ENCODE results near the gene CHN2. TPM values are rescaled to one million over a fixed set of nuclear protein-coding genes. Genes with fewer than 3 reads are reported as not detected.

The CHN2 gene
- total and polyA plus RNA-seq, 2 donors (not counting 1 experiment from before 2014, with no cell fraction given): 0.86 to 1.4 TPM

GRCh38 chr7:29355388-29355787 is 160.8 kb downstream of the CHN2 start:
- no peak for ATAC-seq (ENCODE audit: low read depth)
- Histone ChIP-seq H3K9ac (ENCODE audit: low read length) (no peak overlapping the region), H3K9me3 (ENCODE audit: control extremely low read depth in 1 of 3, control insufficient read depth in 2 of 3, insufficient read depth in 1 of 3, low read length in 2 of 3) (no peaks in the 10 kb centered on the region), H3K79me2 (ENCODE audit: control insufficient read depth, insufficient read depth, low read length) (no peaks in the 10 kb centered on the region), H3K4me3 (ENCODE audit: control extremely low read depth in 1 of 5, extremely low read depth in 1 of 5, insufficient read depth in 1 of 5, low read depth in 2 of 5, low read length in 4 of 5) (no peak overlapping the region), H3K27ac (ENCODE audit: low read length in 2 of 2) (no peak overlapping the region), H4K20me1 (ENCODE audit: control insufficient read depth, insufficient read depth, low read length, poor library complexity, severe bottlenecking) (no peaks in the 10 kb centered on the region), H3K4me1 (ENCODE audit: control insufficient read depth in 2 of 2, insufficient read depth in 2 of 2, low read length in 2 of 2) (no peaks in the 10 kb centered on the region), H3K36me3 (replicated peaks in 1 of 2; ENCODE audit: control extremely low read depth in 1 of 2, control insufficient read depth in 1 of 2, extremely low read depth in 1 of 2, insufficient read depth in 2 of 2, low read length in 1 of 2) (no peaks in the 10 kb centered on the region), H2AFZ (ENCODE audit: insufficient read depth, low read depth, low read length, poor library complexity, severe bottlenecking) (no peak overlapping the region), H3K27me3 (replicated peaks in 1 of 4; ENCODE audit: control extremely low read depth in 1 of 4, control insufficient read depth in 3 of 4, insufficient read depth in 4 of 4, low read length in 3 of 4) (peaks cover 0 to 4% (median 0%) of the 10 kb centered on the region in 4 experiments), H3K4me2 (replicated peaks; ENCODE audit: low read depth, low read length, poor library complexity, severe bottlenecking) (no peak overlapping the region)
- Mint-ChIP-seq H3K27ac (no peak overlapping the region), H3K9me3 (ENCODE audit: insufficient read depth) (no peaks in the 10 kb centered on the region), H3K4me3 (no peak overlapping the region), H3K27me3 (peaks cover 11% of the 10 kb centered on the region), H3K4me1 (no peaks in the 10 kb centered on the region)
- intact Hi-C loops (cut with micrococcal nuclease): no loop called here
- no peak for DNase-seq
- ChIA-PET POLR2A (no interaction called here), CTCF (no interaction called here)
- WGBS (ENCODE audit: insufficient coverage): 97% methylated on average over 4 of the region's 7 CpGs
- TF ChIP-seq EZH2 (IDR thresholded peaks at IDR 0.05; ENCODE audit: borderline replicate concordance, insufficient read depth, low read depth, low read length, poor library complexity, severe bottlenecking) (no peak), CTCF (IDR thresholded peaks at IDR 0.05) (no peak)

- POLR2A ChIA-PET: interaction anchor here (0.6 kb wide), 1 partner anchor 192 kb away, joined by 10 read pairs; no protein-coding TSS in a partner anchor
Observed at GRCh38 chr7:29356631-29357030, 162.1 kb downstream of the CHN2 start.

More at GRCh38 chr7:29356631-29357030, 162.1 kb downstream of the CHN2 start:
- Histone ChIP-seq H3K27me3 (replicated peaks in 1 of 4; ENCODE audit: control extremely low read depth in 1 of 4, control insufficient read depth in 3 of 4, insufficient read depth in 4 of 4, low read length in 3 of 4) (peaks cover 0 to 2% (median 0%) of the 10 kb centered on the region in 4 experiments), H3K4me1 (ENCODE audit: control insufficient read depth in 2 of 2, insufficient read depth in 2 of 2, low read length in 2 of 2) (no peaks in the 10 kb centered on the region), H3K79me2 (ENCODE audit: control insufficient read depth, insufficient read depth, low read length) (no peaks in the 10 kb centered on the region), H3K4me3 (ENCODE audit: control extremely low read depth in 1 of 5, extremely low read depth in 1 of 5, insufficient read depth in 1 of 5, low read depth in 2 of 5, low read length in 4 of 5) (no peak overlapping the region), H3K9ac (ENCODE audit: low read length) (no peak overlapping the region), H3K4me2 (replicated peaks; ENCODE audit: low read depth, low read length, poor library complexity, severe bottlenecking) (no peak overlapping the region), H3K9me3 (ENCODE audit: control extremely low read depth in 1 of 3, control insufficient read depth in 2 of 3, insufficient read depth in 1 of 3, low read length in 2 of 3) (no peaks in the 10 kb centered on the region), H3K27ac (ENCODE audit: low read length in 2 of 2) (no peak overlapping the region), H2AFZ (ENCODE audit: insufficient read depth, low read depth, low read length, poor library complexity, severe bottlenecking) (no peak overlapping the region), H3K36me3 (replicated peaks in 1 of 2; ENCODE audit: control extremely low read depth in 1 of 2, control insufficient read depth in 1 of 2, extremely low read depth in 1 of 2, insufficient read depth in 2 of 2, low read length in 1 of 2) (no peaks in the 10 kb centered on the region), H4K20me1 (ENCODE audit: control insufficient read depth, insufficient read depth, low read length, poor library complexity, severe bottlenecking) (no peaks in the 10 kb centered on the region)
- DNase-seq: no peak
- ATAC-seq (ENCODE audit: low read depth): no peak
- no peak for TF ChIP-seq CTCF (IDR thresholded peaks at IDR 0.05)
- TF ChIP-seq EZH2 (IDR thresholded peaks at IDR 0.05; ENCODE audit: borderline replicate concordance, insufficient read depth, low read depth, low read length, poor library complexity, severe bottlenecking): no peak
- no peaks in the 10 kb centered on the region for H3K4me1 Mint-ChIP-seq
- 97% methylated on average over 7 of the region's 9 CpGs for WGBS (ENCODE audit: insufficient coverage)
- no peak overlapping the region for H3K4me3 Mint-ChIP-seq
- peaks cover 4% of the 10 kb centered on the region for H3K27me3 Mint-ChIP-seq
- no peaks in the 10 kb centered on the region for H3K9me3 Mint-ChIP-seq (ENCODE audit: insufficient read depth)
- H3K27ac Mint-ChIP-seq: no peak overlapping the region
- intact Hi-C loops (cut with micrococcal nuclease): no loop called here
- CTCF ChIA-PET: interaction anchor here (1.0 kb wide), 1 partner anchor 430 kb away, joined by 3 read pairs; no protein-coding TSS in a partner anchor

All from B cell (primary cell).